ENCODE measurements around the gene RFPL3.
"Not testable (repeated sequence)": the region's sequence is repeated elsewhere in the genome, so short reads cannot be mapped to it uniquely, and the experiment has no call there.

The RFPL3 gene

GRCh38 chr22:32340411-32340810 is 17.3 kb upstream of the RFPL3 start:
- DNase-seq (ENCODE audit: insufficient read length) (no peak), FAIRE-seq (no peak)
- TF ChIP-seq TAF1 (IDR thresholded peaks at IDR 0.05; ENCODE audit: borderline replicate concordance, low read depth, low read length) (no peak), POLR2A (IDR thresholded peaks at IDR 0.05; ENCODE audit: low read depth, low read length) (no peak), POLR2AphosphoS5 (IDR thresholded peaks at IDR 0.05; ENCODE audit: low read depth, low read length) (no peak)

GRCh38 chr22:32341122-32341740 is 16.4 kb upstream of the RFPL3 start:
- no peak for FAIRE-seq
- TF ChIP-seq POLR2AphosphoS5 (IDR thresholded peaks at IDR 0.05; ENCODE audit: low read depth, low read length) (no peak), POLR2A (IDR thresholded peaks at IDR 0.05; ENCODE audit: low read depth, low read length) (no peak), TAF1 (IDR thresholded peaks at IDR 0.05; ENCODE audit: borderline replicate concordance, low read depth, low read length) (no peak)
- DNase-seq (ENCODE audit: insufficient read length): no peak

- TF ChIP-seq TAF1 (IDR thresholded peaks at IDR 0.05; ENCODE audit: borderline replicate concordance, low read depth, low read length): no peak
- no peak for TF ChIP-seq POLR2AphosphoS5 (IDR thresholded peaks at IDR 0.05; ENCODE audit: low read depth, low read length)
- TF ChIP-seq POLR2A (IDR thresholded peaks at IDR 0.05; ENCODE audit: low read depth, low read length): no peak
- DNase-seq (ENCODE audit: insufficient read length) (no peak), FAIRE-seq (no peak)
Observed at GRCh38 chr22:32342977-32343376, 14.7 kb upstream of the RFPL3 start.

GRCh38 chr22:32343941-32344340 is 13.7 kb upstream of the RFPL3 start:
- FAIRE-seq (peak; percentile 48), DNase-seq (ENCODE audit: insufficient read length) (no peak)
- TF ChIP-seq TAF1 (IDR thresholded peaks at IDR 0.05; ENCODE audit: borderline replicate concordance, low read depth, low read length) (no peak), POLR2AphosphoS5 (IDR thresholded peaks at IDR 0.05; ENCODE audit: low read depth, low read length) (no peak), POLR2A (IDR thresholded peaks at IDR 0.05; ENCODE audit: low read depth, low read length) (no peak)

GRCh38 chr22:32348031-32348611 is 9.5 kb upstream of the RFPL3 start:
- TF ChIP-seq TAF1 (IDR thresholded peaks at IDR 0.05; ENCODE audit: borderline replicate concordance, low read depth, low read length) (no peak), POLR2A (IDR thresholded peaks at IDR 0.05; ENCODE audit: low read depth, low read length) (no peak), POLR2AphosphoS5 (IDR thresholded peaks at IDR 0.05; ENCODE audit: low read depth, low read length) (no peak)
- FAIRE-seq (no peak), DNase-seq (ENCODE audit: insufficient read length) (no peak)

- DNase-seq (ENCODE audit: insufficient read length): not testable (repeated sequence)
Observed at GRCh38 chr22:32351875-32352274, 5.8 kb upstream of the RFPL3 start.

GRCh38 chr22:32352681-32353080 is 5.0 kb upstream of the RFPL3 start:
- FAIRE-seq: no peak
- TF ChIP-seq TAF1 (IDR thresholded peaks at IDR 0.05; ENCODE audit: borderline replicate concordance, low read depth, low read length) (no peak), POLR2A (IDR thresholded peaks at IDR 0.05; ENCODE audit: low read depth, low read length) (no peak), POLR2AphosphoS5 (IDR thresholded peaks at IDR 0.05; ENCODE audit: low read depth, low read length) (no peak)
- no peak for DNase-seq (ENCODE audit: insufficient read length)

More at GRCh38 chr22:32351875-32352274, 5.8 kb upstream of the RFPL3 start:
- not testable (repeated sequence) for FAIRE-seq

- FAIRE-seq (no peak), DNase-seq (ENCODE audit: insufficient read length) (no peak)
- TF ChIP-seq TAF1 (IDR thresholded peaks at IDR 0.05; ENCODE audit: borderline replicate concordance, low read depth, low read length) (no peak), POLR2AphosphoS5 (IDR thresholded peaks at IDR 0.05; ENCODE audit: low read depth, low read length) (no peak), POLR2A (IDR thresholded peaks at IDR 0.05; ENCODE audit: low read depth, low read length) (no peak)
Observed at GRCh38 chr22:32353292-32353691, 4.4 kb upstream of the RFPL3 start.

GRCh38 chr22:32353840-32354239 is 3.8 kb upstream of the RFPL3 start:
- no peak for FAIRE-seq
- no peak for DNase-seq (ENCODE audit: insufficient read length)
- TF ChIP-seq POLR2AphosphoS5 (IDR thresholded peaks at IDR 0.05; ENCODE audit: low read depth, low read length) (no peak), TAF1 (IDR thresholded peaks at IDR 0.05; ENCODE audit: borderline replicate concordance, low read depth, low read length) (no peak), POLR2A (IDR thresholded peaks at IDR 0.05; ENCODE audit: low read depth, low read length) (no peak)

GRCh38 chr22:32354360-32355351 is 3.0 kb upstream of the RFPL3 start:
- FAIRE-seq (no peak), DNase-seq (ENCODE audit: insufficient read length) (no peak)
- TF ChIP-seq POLR2AphosphoS5 (IDR thresholded peaks at IDR 0.05; ENCODE audit: low read depth, low read length): no peak
- TF ChIP-seq TAF1 (IDR thresholded peaks at IDR 0.05; ENCODE audit: borderline replicate concordance, low read depth, low read length): no peak
- no peak for TF ChIP-seq POLR2A (IDR thresholded peaks at IDR 0.05; ENCODE audit: low read depth, low read length)

GRCh38 chr22:32355760-32356159 is 1.9 kb upstream of the RFPL3 start:
- TF ChIP-seq POLR2A (IDR thresholded peaks at IDR 0.05; ENCODE audit: low read depth, low read length) (no peak), TAF1 (IDR thresholded peaks at IDR 0.05; ENCODE audit: borderline replicate concordance, low read depth, low read length) (no peak), POLR2AphosphoS5 (IDR thresholded peaks at IDR 0.05; ENCODE audit: low read depth, low read length) (no peak)
- DNase-seq (ENCODE audit: insufficient read length) (no peak), FAIRE-seq (no peak)

GRCh38 chr22:32360096-32360495 is 2.4 kb downstream of the RFPL3 start:
- DNase-seq (ENCODE audit: insufficient read length); FAIRE-seq: not testable (repeated sequence)

Data from GM12892 (cell line).